ENCODE measurements around the gene TUG1.

TUG1 gene

DNA sequence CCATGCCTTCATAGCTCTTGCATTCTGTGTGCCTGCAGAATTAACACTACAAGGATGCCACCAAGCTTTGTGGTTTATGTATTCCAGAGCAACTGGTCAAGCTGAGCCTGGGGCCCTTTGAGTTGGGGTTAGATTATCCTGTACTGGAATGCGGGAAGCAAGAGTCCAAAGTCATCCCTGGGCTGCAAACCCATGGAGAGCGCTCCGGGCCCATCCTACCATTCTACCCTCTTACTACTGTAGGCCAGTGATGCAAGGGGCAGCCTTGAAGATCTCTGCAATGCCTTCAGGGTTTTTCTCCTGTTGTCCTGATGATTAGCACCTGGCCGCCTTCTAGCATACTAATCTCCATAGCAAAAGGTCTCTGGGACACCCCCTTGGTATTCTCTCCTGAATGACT is 51.3 kb downstream of the TUG1 start:
- TF ChIP-seq, protein P1, sequence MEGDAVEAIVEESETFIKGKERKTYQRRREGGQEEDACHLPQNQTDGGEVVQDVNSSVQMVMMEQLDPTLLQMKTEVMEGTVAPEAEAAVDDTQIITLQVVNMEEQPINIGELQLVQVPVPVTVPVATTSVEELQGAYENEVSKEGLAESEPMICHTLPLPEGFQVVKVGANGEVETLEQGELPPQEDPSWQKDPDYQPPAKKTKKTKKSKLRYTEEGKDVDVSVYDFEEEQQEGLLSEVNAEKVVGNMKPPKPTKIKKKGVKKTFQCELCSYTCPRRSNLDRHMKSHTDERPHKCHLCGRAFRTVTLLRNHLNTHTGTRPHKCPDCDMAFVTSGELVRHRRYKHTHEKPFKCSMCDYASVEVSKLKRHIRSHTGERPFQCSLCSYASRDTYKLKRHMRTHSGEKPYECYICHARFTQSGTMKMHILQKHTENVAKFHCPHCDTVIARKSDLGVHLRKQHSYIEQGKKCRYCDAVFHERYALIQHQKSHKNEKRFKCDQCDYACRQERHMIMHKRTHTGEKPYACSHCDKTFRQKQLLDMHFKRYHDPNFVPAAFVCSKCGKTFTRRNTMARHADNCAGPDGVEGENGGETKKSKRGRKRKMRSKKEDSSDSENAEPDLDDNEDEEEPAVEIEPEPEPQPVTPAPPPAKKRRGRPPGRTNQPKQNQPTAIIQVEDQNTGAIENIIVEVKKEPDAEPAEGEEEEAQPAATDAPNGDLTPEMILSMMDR (IDR thresholded peaks at IDR 0.05; ENCODE audit: insufficient read depth, low read depth, low read length, missing control alignments), result no peak
- DNase-seq (ENCODE audit: low read depth), result no peak
- no peak overlapping the region for H3K4me3 ChIP-seq (ENCODE audit: low read depth, low read length)

DNA sequence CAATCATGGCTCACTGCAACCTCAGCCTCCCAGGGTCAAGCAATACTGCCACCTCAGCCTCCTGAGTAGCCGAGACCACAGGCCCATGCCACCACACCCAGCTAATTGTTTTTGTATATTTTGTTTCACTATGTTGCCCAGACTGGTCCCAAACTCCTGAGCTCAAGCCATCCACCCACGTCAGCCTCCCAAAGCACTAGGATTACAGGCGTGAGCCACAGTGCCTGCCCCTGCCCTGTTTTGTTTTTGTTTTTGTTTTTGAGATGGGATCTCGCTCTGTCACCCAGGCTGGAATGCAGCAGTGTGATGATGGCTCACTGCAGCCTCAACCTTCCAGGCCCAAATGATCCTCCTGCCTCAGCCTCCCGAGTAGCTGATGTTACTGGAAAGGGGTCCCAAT is 53.5 kb downstream of the TUG1 start:
- no peak overlapping the region for H3K4me3 ChIP-seq (ENCODE audit: low read depth, low read length)
- TF ChIP-seq, protein P1 (IDR thresholded peaks at IDR 0.05; ENCODE audit: insufficient read depth, low read depth, low read length, missing control alignments), result no peak
- DNase-seq (ENCODE audit: low read depth), result no peak
